ENCODE results near the gene PLCH2. TPM values are rescaled to one million over a fixed set of nuclear protein-coding genes. Genes with fewer than 3 reads are reported as not detected.

Gene PLCH2, protein sequence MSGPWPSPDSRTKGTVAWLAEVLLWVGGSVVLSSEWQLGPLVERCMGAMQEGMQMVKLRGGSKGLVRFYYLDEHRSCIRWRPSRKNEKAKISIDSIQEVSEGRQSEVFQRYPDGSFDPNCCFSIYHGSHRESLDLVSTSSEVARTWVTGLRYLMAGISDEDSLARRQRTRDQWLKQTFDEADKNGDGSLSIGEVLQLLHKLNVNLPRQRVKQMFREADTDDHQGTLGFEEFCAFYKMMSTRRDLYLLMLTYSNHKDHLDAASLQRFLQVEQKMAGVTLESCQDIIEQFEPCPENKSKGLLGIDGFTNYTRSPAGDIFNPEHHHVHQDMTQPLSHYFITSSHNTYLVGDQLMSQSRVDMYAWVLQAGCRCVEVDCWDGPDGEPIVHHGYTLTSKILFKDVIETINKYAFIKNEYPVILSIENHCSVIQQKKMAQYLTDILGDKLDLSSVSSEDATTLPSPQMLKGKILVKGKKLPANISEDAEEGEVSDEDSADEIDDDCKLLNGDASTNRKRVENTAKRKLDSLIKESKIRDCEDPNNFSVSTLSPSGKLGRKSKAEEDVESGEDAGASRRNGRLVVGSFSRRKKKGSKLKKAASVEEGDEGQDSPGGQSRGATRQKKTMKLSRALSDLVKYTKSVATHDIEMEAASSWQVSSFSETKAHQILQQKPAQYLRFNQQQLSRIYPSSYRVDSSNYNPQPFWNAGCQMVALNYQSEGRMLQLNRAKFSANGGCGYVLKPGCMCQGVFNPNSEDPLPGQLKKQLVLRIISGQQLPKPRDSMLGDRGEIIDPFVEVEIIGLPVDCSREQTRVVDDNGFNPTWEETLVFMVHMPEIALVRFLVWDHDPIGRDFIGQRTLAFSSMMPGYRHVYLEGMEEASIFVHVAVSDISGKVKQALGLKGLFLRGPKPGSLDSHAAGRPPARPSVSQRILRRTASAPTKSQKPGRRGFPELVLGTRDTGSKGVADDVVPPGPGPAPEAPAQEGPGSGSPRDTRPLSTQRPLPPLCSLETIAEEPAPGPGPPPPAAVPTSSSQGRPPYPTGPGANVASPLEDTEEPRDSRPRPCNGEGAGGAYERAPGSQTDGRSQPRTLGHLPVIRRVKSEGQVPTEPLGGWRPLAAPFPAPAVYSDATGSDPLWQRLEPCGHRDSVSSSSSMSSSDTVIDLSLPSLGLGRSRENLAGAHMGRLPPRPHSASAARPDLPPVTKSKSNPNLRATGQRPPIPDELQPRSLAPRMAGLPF (N-terminal part only)
- 7.0 TPM for total RNA-seq
- 13.4 TPM for polyA plus RNA-seq

GRCh38 chr1:2476061-2476999 lies at the start of gene PLCH2:
TSS of gene PLCH2 (plus strand) at chr1:2476289. CDS start at chr1:2476589, 300 bp downstream.
- Histone ChIP-seq H3K4me1 (ENCODE audit: insufficient read depth) (no peaks in the 10 kb centered on the region), H3K4me3 (ENCODE audit: low read depth, low read length) (no peak within 1 kb of the TSS), H3K36me3 (ENCODE audit: insufficient read depth) (no peaks in the 10 kb centered on the region), H3K27ac (ENCODE audit: low read depth) (no peak within 1 kb of the TSS)
- 83% methylated on average over 34 of the region's 34 CpGs for WGBS
- no peak for DNase-seq (ENCODE audit: extremely low spot score)

GRCh38 chr1:2426540-2426939 lies 49.5 kb upstream of the PLCH2 start:
- no peak for DNase-seq (ENCODE audit: extremely low spot score)
- no peak overlapping the region for H3K4me3 ChIP-seq (ENCODE audit: low read depth, low read length)
- no peaks in the 10 kb centered on the region for H3K36me3 ChIP-seq (ENCODE audit: insufficient read depth)
- WGBS, result 59% methylated on average over 18 of the region's 18 CpGs
- no peak overlapping the region for H3K27ac ChIP-seq (ENCODE audit: low read depth)
- H3K4me1 ChIP-seq (ENCODE audit: insufficient read depth), result no peaks in the 10 kb centered on the region

- H3K36me3 ChIP-seq (ENCODE audit: insufficient read depth), result no peaks in the 10 kb centered on the region
- no peaks in the 10 kb centered on the region for H3K4me1 ChIP-seq (ENCODE audit: insufficient read depth)
- H3K4me3 ChIP-seq (ENCODE audit: low read depth, low read length), result no peak overlapping the region
- no peak for DNase-seq (ENCODE audit: extremely low spot score)
- no peak overlapping the region for H3K27ac ChIP-seq (ENCODE audit: low read depth)
- 80% methylated on average over 18 of the region's 18 CpGs for WGBS
Observed at GRCh38 chr1:2427051-2427450, 49.0 kb upstream of the PLCH2 start.

DNA sequence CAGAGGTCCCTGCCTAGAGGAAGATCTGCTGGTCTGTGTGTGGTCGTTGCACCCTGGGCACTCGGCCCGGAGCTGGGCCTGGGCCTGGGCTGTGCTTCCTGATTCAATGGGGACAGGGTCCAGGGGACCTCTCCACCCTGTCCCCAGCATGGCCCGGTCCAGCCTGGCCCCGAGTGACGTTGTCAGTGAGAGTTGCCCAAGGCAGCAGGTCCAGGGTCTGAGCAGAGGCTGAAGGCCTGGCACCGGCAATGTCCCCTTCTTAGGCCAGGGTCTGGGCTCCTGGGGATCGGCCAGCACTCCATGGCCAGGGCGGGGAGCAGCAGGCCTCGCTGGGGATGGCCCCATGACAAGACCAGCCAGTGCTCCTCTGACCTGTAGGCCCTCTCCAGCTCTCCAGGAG lies 48.1 kb upstream of the PLCH2 start:
- H3K4me1 ChIP-seq (ENCODE audit: insufficient read depth), result no peaks in the 10 kb centered on the region
- no peak for DNase-seq (ENCODE audit: extremely low spot score)
- 75% methylated on average over 10 of the region's 10 CpGs for WGBS
- peak overlapping the region; percentile 61 for H3K27ac ChIP-seq (ENCODE audit: low read depth)
- no peaks in the 10 kb centered on the region for H3K36me3 ChIP-seq (ENCODE audit: insufficient read depth)
- no peak overlapping the region for H3K4me3 ChIP-seq (ENCODE audit: low read depth, low read length)

DNA sequence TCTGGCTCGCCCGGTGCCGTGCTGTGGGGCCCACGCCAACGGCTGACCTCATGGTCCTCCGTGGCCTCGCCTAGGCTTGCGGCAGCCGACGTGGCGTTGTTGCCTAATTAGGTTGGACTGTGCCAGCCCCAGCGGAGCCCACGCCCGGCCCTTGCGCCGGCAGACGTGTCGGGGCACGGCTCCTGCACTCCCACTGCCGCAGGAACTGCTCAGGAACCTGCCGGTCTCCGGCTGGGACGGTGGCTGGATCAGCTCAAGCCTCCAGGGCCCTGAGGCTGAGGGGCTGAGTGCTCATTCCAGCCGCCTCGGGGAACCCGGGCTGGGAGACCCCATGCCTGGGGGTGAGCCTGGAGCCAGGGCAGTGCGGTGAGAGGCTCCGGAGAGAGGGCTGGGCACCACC lies 47.6 kb upstream of the PLCH2 start:
- H3K27ac ChIP-seq (ENCODE audit: low read depth), result peak overlapping the region; percentile 76

GRCh38 chr1:2429780-2430591 lies 46.1 kb upstream of the PLCH2 start:
- Histone ChIP-seq H3K27ac (ENCODE audit: low read depth) (no peak overlapping the region), H3K4me3 (ENCODE audit: low read depth, low read length) (no peak overlapping the region), H3K4me1 (ENCODE audit: insufficient read depth) (no peaks in the 10 kb centered on the region), H3K36me3 (ENCODE audit: insufficient read depth) (no peaks in the 10 kb centered on the region)
- 75% methylated on average over 20 of the region's 20 CpGs for WGBS
- DNase-seq (ENCODE audit: extremely low spot score), result no peak

More for the DNA sequence above, 47.6 kb upstream of the PLCH2 start:
- no peaks in the 10 kb centered on the region for H3K4me1 ChIP-seq (ENCODE audit: insufficient read depth)
- 83% methylated on average over 28 of the region's 28 CpGs for WGBS
- DNase-seq (ENCODE audit: extremely low spot score), result no peak
- H3K36me3 ChIP-seq (ENCODE audit: insufficient read depth), result no peaks in the 10 kb centered on the region
- no peak overlapping the region for H3K4me3 ChIP-seq (ENCODE audit: low read depth, low read length)

DNA sequence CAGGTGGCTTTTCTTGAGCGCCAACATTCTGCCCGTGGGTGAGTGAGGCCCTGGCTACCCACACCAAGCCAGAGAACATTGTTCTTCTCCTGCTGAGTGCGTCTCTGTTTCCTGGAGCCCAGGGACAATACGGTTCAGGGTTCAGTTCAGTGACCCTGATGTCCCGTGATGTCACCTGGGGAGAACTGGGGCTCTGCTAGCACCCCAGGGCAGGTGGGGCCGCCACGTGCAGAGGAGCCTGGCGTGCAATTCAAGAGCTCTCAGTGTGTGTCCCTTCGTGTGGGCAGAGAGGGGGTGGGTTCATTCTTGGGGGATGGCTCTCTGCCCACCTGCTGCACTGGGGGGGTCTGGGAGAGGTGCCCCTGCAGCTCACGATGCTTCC lies 45.5 kb upstream of the PLCH2 start:
- Histone ChIP-seq H3K4me1 (ENCODE audit: insufficient read depth) (no peaks in the 10 kb centered on the region), H3K36me3 (ENCODE audit: insufficient read depth) (no peaks in the 10 kb centered on the region), H3K27ac (ENCODE audit: low read depth) (no peak overlapping the region), H3K4me3 (ENCODE audit: low read depth, low read length) (no peak overlapping the region)
- DNase-seq (ENCODE audit: extremely low spot score), result no peak
- WGBS, result 75% methylated on average over 10 of the region's 10 CpGs

DNA sequence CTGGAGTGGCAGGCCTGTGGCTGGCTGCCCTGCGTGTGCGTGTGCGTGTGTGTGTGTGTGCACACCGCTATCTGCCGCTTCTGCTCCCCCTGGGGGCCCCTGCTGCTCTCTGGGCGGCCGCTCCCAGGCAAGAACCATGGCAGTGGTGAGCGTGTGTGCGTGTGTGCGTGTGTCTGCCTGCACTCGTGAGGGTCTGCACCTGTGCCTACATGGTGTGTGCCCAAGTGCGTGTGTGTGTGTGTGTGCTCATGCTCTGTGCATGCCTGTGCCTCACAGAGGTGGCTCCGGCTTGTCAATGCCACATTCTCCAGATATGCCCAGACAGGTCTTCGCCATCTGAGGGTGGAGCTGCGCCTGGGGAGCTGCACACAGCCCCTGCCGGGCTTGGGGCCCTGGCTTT lies 45.0 kb upstream of the PLCH2 start:
- WGBS, result 21% methylated on average over 16 of the region's 16 CpGs
- Histone ChIP-seq H3K4me3 (ENCODE audit: low read depth, low read length) (no peak overlapping the region), H3K36me3 (ENCODE audit: insufficient read depth) (no peaks in the 10 kb centered on the region), H3K4me1 (ENCODE audit: insufficient read depth) (no peaks in the 10 kb centered on the region), H3K27ac (ENCODE audit: low read depth) (no peak overlapping the region)
- peak; percentile 57 for DNase-seq (ENCODE audit: extremely low spot score)

DNA sequence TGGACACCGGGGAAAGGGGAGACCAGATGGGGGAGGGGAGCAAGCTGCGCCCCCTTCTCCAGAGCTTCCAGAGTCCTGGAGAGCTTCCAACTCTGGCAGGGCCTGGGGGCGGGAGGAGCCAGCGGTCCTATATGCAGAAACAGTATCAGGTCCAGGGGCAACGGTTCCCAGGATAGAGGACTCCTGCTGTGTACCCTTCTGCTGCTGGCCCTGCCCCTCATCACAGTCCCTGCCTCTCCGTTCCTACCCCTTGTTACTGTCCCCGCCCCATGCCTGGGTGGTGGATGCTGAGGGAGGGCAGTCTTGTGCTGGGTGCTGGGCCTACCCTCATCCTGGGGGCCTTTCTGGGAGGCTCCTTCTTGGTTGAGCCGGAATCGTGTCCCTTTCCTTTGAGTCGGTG lies 44.6 kb upstream of the PLCH2 start:
- H3K27ac ChIP-seq (ENCODE audit: low read depth), result no peak overlapping the region
- H3K4me1 ChIP-seq (ENCODE audit: insufficient read depth), result no peaks in the 10 kb centered on the region
- H3K4me3 ChIP-seq (ENCODE audit: low read depth, low read length), result no peak overlapping the region
- no peaks in the 10 kb centered on the region for H3K36me3 ChIP-seq (ENCODE audit: insufficient read depth)
- DNase-seq (ENCODE audit: extremely low spot score), result no peak
- WGBS, result 33% methylated on average over 10 of the region's 10 CpGs

DNA sequence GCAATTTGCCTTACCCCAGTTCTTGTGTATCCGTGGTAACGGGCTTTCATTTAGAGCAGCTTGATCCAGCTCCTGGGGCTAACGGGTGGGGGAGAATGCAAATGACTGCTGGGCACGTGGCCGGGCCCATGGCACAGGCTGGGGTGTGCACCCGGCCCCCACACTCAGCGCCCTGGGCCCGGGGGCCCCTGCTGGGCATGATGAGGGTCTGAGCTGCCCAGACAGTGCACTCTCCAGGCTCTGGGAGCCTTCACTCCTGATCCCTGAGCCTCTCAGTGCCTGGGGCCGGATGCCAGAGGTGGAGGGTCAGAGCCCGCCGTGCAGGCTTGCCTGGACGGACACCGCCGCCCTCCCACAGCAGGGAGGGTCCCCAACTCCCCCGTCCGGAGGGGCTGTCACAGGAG lies 43.6 kb upstream of the PLCH2 start:
- H3K4me1 ChIP-seq (ENCODE audit: insufficient read depth), result no peaks in the 10 kb centered on the region
- no peaks in the 10 kb centered on the region for H3K36me3 ChIP-seq (ENCODE audit: insufficient read depth)
- H3K4me3 ChIP-seq (ENCODE audit: low read depth, low read length), result no peak overlapping the region
- whole genome bisulfite sequencing, result 20% methylated on average over 16 of the region's 16 CpGs
- no peak for DNase-seq (ENCODE audit: extremely low spot score)
- no peak overlapping the region for H3K27ac ChIP-seq (ENCODE audit: low read depth)

DNA sequence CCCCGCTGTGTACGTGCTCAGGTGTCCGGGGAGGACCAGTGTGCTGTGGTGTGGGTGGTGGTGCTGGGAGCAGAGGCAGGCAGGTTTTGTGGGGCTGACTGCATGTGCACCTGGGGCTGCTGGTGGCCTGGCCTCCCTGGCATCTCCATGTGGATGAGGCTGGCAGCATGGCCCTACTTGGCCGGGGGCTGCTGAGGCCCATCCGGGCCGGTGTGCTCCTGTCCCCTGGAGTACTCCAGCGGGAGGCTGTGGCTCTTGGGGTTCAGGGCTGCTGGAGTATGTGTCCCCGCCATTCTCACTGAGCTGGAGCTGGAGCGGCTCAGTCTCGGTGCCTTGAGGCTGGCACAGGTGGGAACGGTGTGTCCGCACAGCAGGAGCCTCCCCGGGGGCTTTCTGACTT lies 42.9 kb upstream of the PLCH2 start:
- Histone ChIP-seq H3K4me1 (ENCODE audit: insufficient read depth) (no peaks in the 10 kb centered on the region), H3K36me3 (ENCODE audit: insufficient read depth) (no peaks in the 10 kb centered on the region), H3K4me3 (ENCODE audit: low read depth, low read length) (no peak overlapping the region), H3K27ac (ENCODE audit: low read depth) (no peak overlapping the region)
- WGBS, result 76% methylated on average over 13 of the region's 13 CpGs
- DNase-seq (ENCODE audit: extremely low spot score), result no peak

Measured in urinary bladder (tissue), 4 donors.